ENCODE results near the gene CGNL1. TPM values are rescaled to one million over a fixed set of nuclear protein-coding genes. Genes with fewer than 3 reads are reported as not detected.

CGNL1 gene
- total RNA-seq, 2 experiments from 2014 or later: not detected

- Mint-ChIP-seq H3K4me3 (no peak overlapping the region), H3K9me3 (no peaks in the 10 kb centered on the region), H3K27ac (no peak overlapping the region), H3K27me3 (peaks cover 46% of the 10 kb centered on the region), H3K36me3 (no peaks in the 10 kb centered on the region), H3K4me1 (ENCODE audit: low read depth) (peaks cover 11% of the 10 kb centered on the region)
- no peak for DNase-seq
- ChIA-PET POLR2A (no interaction called here), CTCF (no interaction called here)
- intact Hi-C loops (cut with micrococcal nuclease): no loop called here
Measured at GRCh38 chr15:57377478-57377847, 1.2 kb downstream of the CGNL1 start.

GRCh38 chr15:57379487-57379886 lies 3.2 kb downstream of the CGNL1 start:
- ChIA-PET POLR2A (no interaction called here), CTCF (no interaction called here)
- Mint-ChIP-seq H3K4me3 (no peak overlapping the region), H3K27me3 (peaks cover 44% of the 10 kb centered on the region), H3K4me1 (ENCODE audit: low read depth) (peaks cover 11% of the 10 kb centered on the region), H3K36me3 (no peaks in the 10 kb centered on the region), H3K27ac (no peak overlapping the region), H3K9me3 (no peaks in the 10 kb centered on the region)
- intact Hi-C loops (cut with micrococcal nuclease): no loop called here
- no peak for DNase-seq

- Mint-ChIP-seq H3K4me1 (ENCODE audit: low read depth) (peaks cover 10% of the 10 kb centered on the region), H3K36me3 (no peaks in the 10 kb centered on the region), H3K27ac (no peak overlapping the region), H3K27me3 (peaks cover 33% of the 10 kb centered on the region), H3K4me3 (no peak overlapping the region), H3K9me3 (no peaks in the 10 kb centered on the region)
- no peak for DNase-seq
- ChIA-PET CTCF (no interaction called here), POLR2A (no interaction called here)
- intact Hi-C loops (cut with micrococcal nuclease): no loop called here
Measured at GRCh38 chr15:57380854-57381253, 4.5 kb downstream of the CGNL1 start.

- DNase-seq: no peak
- intact Hi-C loops (cut with micrococcal nuclease): no loop called here
- Mint-ChIP-seq H3K4me3 (no peak overlapping the region), H3K27me3 (peaks cover 29% of the 10 kb centered on the region), H3K36me3 (no peaks in the 10 kb centered on the region), H3K27ac (no peak overlapping the region), H3K9me3 (no peaks in the 10 kb centered on the region), H3K4me1 (ENCODE audit: low read depth) (peaks cover 3% of the 10 kb centered on the region)
- CTCF ChIA-PET: no interaction called here
- POLR2A ChIA-PET: no interaction called here
Measured at GRCh38 chr15:57382215-57382614, 5.9 kb downstream of the CGNL1 start.

- intact Hi-C loops (cut with micrococcal nuclease): no loop called here
- no peaks in the 10 kb centered on the region for H3K4me1 Mint-ChIP-seq (ENCODE audit: low read depth)
- no peaks in the 10 kb centered on the region for H3K36me3 Mint-ChIP-seq
- H3K4me3 Mint-ChIP-seq: no peak overlapping the region
- peaks cover 22% of the 10 kb centered on the region for H3K27me3 Mint-ChIP-seq
- no peak for DNase-seq
- H3K27ac Mint-ChIP-seq: no peak overlapping the region
- POLR2A ChIA-PET: no interaction called here
- CTCF ChIA-PET: no interaction called here
- no peaks in the 10 kb centered on the region for H3K9me3 Mint-ChIP-seq
Measured at GRCh38 chr15:57382969-57383368, 6.7 kb downstream of the CGNL1 start.

GRCh38 chr15:57384024-57384423 lies 7.7 kb downstream of the CGNL1 start:
- Mint-ChIP-seq H3K36me3 (no peaks in the 10 kb centered on the region), H3K4me3 (no peak overlapping the region), H3K9me3 (no peaks in the 10 kb centered on the region), H3K4me1 (ENCODE audit: low read depth) (no peaks in the 10 kb centered on the region), H3K27ac (no peak overlapping the region), H3K27me3 (peaks cover 17% of the 10 kb centered on the region)
- intact Hi-C loops (cut with micrococcal nuclease): no loop called here
- no peak for DNase-seq
- POLR2A ChIA-PET: no interaction called here
- CTCF ChIA-PET: no interaction called here

- Mint-ChIP-seq H3K4me3 (no peak overlapping the region), H3K9me3 (no peaks in the 10 kb centered on the region), H3K27ac (no peak overlapping the region), H3K27me3 (peaks cover 11% of the 10 kb centered on the region), H3K36me3 (no peaks in the 10 kb centered on the region), H3K4me1 (ENCODE audit: low read depth) (no peaks in the 10 kb centered on the region)
- intact Hi-C loops (cut with micrococcal nuclease): no loop called here
- CTCF ChIA-PET: no interaction called here
- POLR2A ChIA-PET: no interaction called here
- no peak for DNase-seq
Measured at GRCh38 chr15:57384816-57385215, 8.5 kb downstream of the CGNL1 start.

- Mint-ChIP-seq H3K4me3 (no peak overlapping the region), H3K4me1 (ENCODE audit: low read depth) (no peaks in the 10 kb centered on the region), H3K36me3 (no peaks in the 10 kb centered on the region), H3K27me3 (peaks cover 11% of the 10 kb centered on the region), H3K9me3 (no peaks in the 10 kb centered on the region), H3K27ac (no peak overlapping the region)
- ChIA-PET POLR2A (no interaction called here), CTCF (no interaction called here)
- no peak for DNase-seq
- intact Hi-C loops (cut with micrococcal nuclease): no loop called here
Measured at GRCh38 chr15:57385923-57386390, 9.7 kb downstream of the CGNL1 start.

GRCh38 chr15:57386976-57387375 lies 10.7 kb downstream of the CGNL1 start:
- intact Hi-C loops (cut with micrococcal nuclease): no loop called here
- CTCF ChIA-PET: no interaction called here
- no peaks in the 10 kb centered on the region for H3K4me1 Mint-ChIP-seq (ENCODE audit: low read depth)

GRCh38 chr15:57387564-57388076 lies 11.3 kb downstream of the CGNL1 start:
- no peak for DNase-seq
- no peaks in the 10 kb centered on the region for H3K36me3 Mint-ChIP-seq
- H3K9me3 Mint-ChIP-seq: no peaks in the 10 kb centered on the region
- POLR2A ChIA-PET: no interaction called here
- H3K4me1 Mint-ChIP-seq (ENCODE audit: low read depth): no peaks in the 10 kb centered on the region
- intact Hi-C loops (cut with micrococcal nuclease): no loop called here
- CTCF ChIA-PET: no interaction called here
- H3K27me3 Mint-ChIP-seq: peaks cover 6% of the 10 kb centered on the region
- H3K27ac Mint-ChIP-seq: no peak overlapping the region
- no peak overlapping the region for H3K4me3 Mint-ChIP-seq

More at GRCh38 chr15:57386976-57387375, 10.7 kb downstream of the CGNL1 start:
- no peaks in the 10 kb centered on the region for H3K36me3 Mint-ChIP-seq
- H3K27me3 Mint-ChIP-seq: peaks cover 7% of the 10 kb centered on the region
- no peaks in the 10 kb centered on the region for H3K9me3 Mint-ChIP-seq
- POLR2A ChIA-PET: no interaction called here
- H3K4me3 Mint-ChIP-seq: no peak overlapping the region
- H3K27ac Mint-ChIP-seq: no peak overlapping the region
- no peak for DNase-seq

- POLR2A ChIA-PET: no interaction called here
- H3K27me3 Mint-ChIP-seq: peaks cover 6% of the 10 kb centered on the region
- CTCF ChIA-PET: no interaction called here
- H3K36me3 Mint-ChIP-seq: no peaks in the 10 kb centered on the region
- no peaks in the 10 kb centered on the region for H3K4me1 Mint-ChIP-seq (ENCODE audit: low read depth)
- no peak for DNase-seq
- no peak overlapping the region for H3K4me3 Mint-ChIP-seq
- no peaks in the 10 kb centered on the region for H3K9me3 Mint-ChIP-seq
- H3K27ac Mint-ChIP-seq: no peak overlapping the region
- intact Hi-C loops (cut with micrococcal nuclease): no loop called here
Measured at GRCh38 chr15:57388464-57388863, 12.2 kb downstream of the CGNL1 start.

GRCh38 chr15:57389991-57390390 lies 13.7 kb downstream of the CGNL1 start:
- Mint-ChIP-seq H3K36me3 (no peaks in the 10 kb centered on the region), H3K4me3 (no peak overlapping the region), H3K4me1 (ENCODE audit: low read depth) (no peaks in the 10 kb centered on the region), H3K27ac (no peak overlapping the region), H3K9me3 (no peaks in the 10 kb centered on the region), H3K27me3 (peaks cover 6% of the 10 kb centered on the region)
- ChIA-PET CTCF (no interaction called here), POLR2A (no interaction called here)
- intact Hi-C loops (cut with micrococcal nuclease): no loop called here
- DNase-seq: no peak

- H3K27me3 Mint-ChIP-seq: peaks cover 6% of the 10 kb centered on the region
- CTCF ChIA-PET: no interaction called here
- H3K9me3 Mint-ChIP-seq: no peaks in the 10 kb centered on the region
- H3K27ac Mint-ChIP-seq: no peak overlapping the region
- POLR2A ChIA-PET: no interaction called here
- DNase-seq: no peak
- H3K36me3 Mint-ChIP-seq: no peaks in the 10 kb centered on the region
- H3K4me3 Mint-ChIP-seq: no peak overlapping the region
- intact Hi-C loops (cut with micrococcal nuclease): no loop called here
- no peaks in the 10 kb centered on the region for H3K4me1 Mint-ChIP-seq (ENCODE audit: low read depth)
Measured at GRCh38 chr15:57390583-57390982, 14.3 kb downstream of the CGNL1 start.

GRCh38 chr15:57391537-57391936 lies 15.2 kb downstream of the CGNL1 start:
- Mint-ChIP-seq H3K4me1 (ENCODE audit: low read depth) (no peaks in the 10 kb centered on the region), H3K4me3 (no peak overlapping the region), H3K36me3 (no peaks in the 10 kb centered on the region), H3K9me3 (no peaks in the 10 kb centered on the region), H3K27ac (no peak overlapping the region), H3K27me3 (peaks cover 6% of the 10 kb centered on the region)
- ChIA-PET POLR2A (no interaction called here), CTCF (no interaction called here)
- intact Hi-C loops (cut with micrococcal nuclease): no loop called here
- no peak for DNase-seq
